Left ventricle myocardium inferior (tissue), 1 donor: ENCODE results near the gene ELAC2. TPM values are rescaled to one million over a fixed set of nuclear protein-coding genes. Genes with fewer than 3 reads are reported as not detected.

Experiments used
- DNase-seq: peaks from one replicate; pipeline ENCODE4 v3.0.0-alpha.2; 2020
- H3K27ac ChIP-seq: fragments of 200-600 bp; replicated peaks from 2 replicates; pipeline ENCODE4 v1.8.0; 2021
- H3K27me3 ChIP-seq: fragments of 200-600 bp; 2 replicates; pipeline ENCODE4 v1.8.0; 2021; ENCODE audit warnings: low read depth
- H3K36me3 ChIP-seq: fragments of 200-600 bp; 2 replicates; pipeline ENCODE4 v1.8.0; 2021
- H3K4me1 ChIP-seq: fragments of 200-600 bp; 2 replicates; pipeline ENCODE4 v1.8.0; 2021
- H3K4me3 ChIP-seq: fragments of 200-600 bp; 2 replicates; pipeline ENCODE4 v1.8.0; 2021; ENCODE audit warnings: mild to moderate bottlenecking, moderate library complexity
- H3K9me3 ChIP-seq: fragments of 200-600 bp; replicated peaks from 2 replicates; pipeline ENCODE4 v1.8.0; 2021
- intact Hi-C: fragments of 100-400 bp; cut with micrococcal nuclease; formaldehyde crosslinking; loops from one replicate; pipeline ENCODE4 v1.11.0; 2022
- total RNA-seq: library from RNA; stranded (reverse); fragmentation: NEBNext Ultra II Directional; extraction: Animal tissue kit (Norgen Biotek cat#: 25700); gene quantifications from one replicate; pipeline ENCODE4 v1.2.1, GENCODE V29; 2021
- TF ChIP-seq, protein P1 (sequence below): fragments of 200-600 bp; IDR thresholded peaks from 2 replicates; pipeline ENCODE4 v1.8.0; 2021; ENCODE audit warnings: antibody characterized with exemption, mild to moderate bottlenecking, borderline replicate concordance
- donor health status: DM: no; HTN: yes; CAD: no; lungs with severe emphysema.

Gene ELAC2
- total RNA-seq, 1 donor from 2014 or later = 55.6 TPM

- Histone ChIP-seq H3K36me3 (peaks cover 47% of the 10 kb centered on the region), H3K27me3 (no peaks in the 10 kb centered on the region), H3K27ac (peak overlapping the region; percentile 95), H3K4me1 (peaks cover 26% of the 10 kb centered on the region), H3K4me3 (peak overlapping the region; percentile 100), H3K9me3 (no peaks in the 10 kb centered on the region)
- intact Hi-C loops = no loop called here
- TF ChIP-seq, protein P1, sequence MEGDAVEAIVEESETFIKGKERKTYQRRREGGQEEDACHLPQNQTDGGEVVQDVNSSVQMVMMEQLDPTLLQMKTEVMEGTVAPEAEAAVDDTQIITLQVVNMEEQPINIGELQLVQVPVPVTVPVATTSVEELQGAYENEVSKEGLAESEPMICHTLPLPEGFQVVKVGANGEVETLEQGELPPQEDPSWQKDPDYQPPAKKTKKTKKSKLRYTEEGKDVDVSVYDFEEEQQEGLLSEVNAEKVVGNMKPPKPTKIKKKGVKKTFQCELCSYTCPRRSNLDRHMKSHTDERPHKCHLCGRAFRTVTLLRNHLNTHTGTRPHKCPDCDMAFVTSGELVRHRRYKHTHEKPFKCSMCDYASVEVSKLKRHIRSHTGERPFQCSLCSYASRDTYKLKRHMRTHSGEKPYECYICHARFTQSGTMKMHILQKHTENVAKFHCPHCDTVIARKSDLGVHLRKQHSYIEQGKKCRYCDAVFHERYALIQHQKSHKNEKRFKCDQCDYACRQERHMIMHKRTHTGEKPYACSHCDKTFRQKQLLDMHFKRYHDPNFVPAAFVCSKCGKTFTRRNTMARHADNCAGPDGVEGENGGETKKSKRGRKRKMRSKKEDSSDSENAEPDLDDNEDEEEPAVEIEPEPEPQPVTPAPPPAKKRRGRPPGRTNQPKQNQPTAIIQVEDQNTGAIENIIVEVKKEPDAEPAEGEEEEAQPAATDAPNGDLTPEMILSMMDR = no peak
- no peak for DNase-seq
Measured at GRCh38 chr17:13016881-13017654, 759 bp downstream of the ELAC2 start.

GRCh38 chr17:13014801-13015200 lies 3.0 kb downstream of the ELAC2 start:
- Histone ChIP-seq H3K4me1 (peaks cover 26% of the 10 kb centered on the region), H3K9me3 (no peaks in the 10 kb centered on the region), H3K36me3 (peaks cover 69% of the 10 kb centered on the region), H3K4me3 (no peak overlapping the region), H3K27ac (no peak overlapping the region), H3K27me3 (no peaks in the 10 kb centered on the region)
- DNase-seq = no peak
- intact Hi-C loops = no loop called here
- TF ChIP-seq, protein P1 = no peak

GRCh38 chr17:13010959-13011358 lies 6.9 kb downstream of the ELAC2 start:
- Histone ChIP-seq H3K4me1 (peaks cover 2% of the 10 kb centered on the region), H3K27ac (no peak overlapping the region), H3K36me3 (peaks cover 100% of the 10 kb centered on the region), H3K4me3 (no peak overlapping the region), H3K9me3 (no peaks in the 10 kb centered on the region), H3K27me3 (no peaks in the 10 kb centered on the region)
- intact Hi-C loops = no loop called here
- no peak for DNase-seq
- TF ChIP-seq, protein P1 = no peak

GRCh38 chr17:13008461-13008860 lies 9.4 kb downstream of the ELAC2 start:
- intact Hi-C loops = no loop called here
- Histone ChIP-seq H3K9me3 (no peaks in the 10 kb centered on the region), H3K36me3 (peaks cover 100% of the 10 kb centered on the region), H3K27me3 (no peaks in the 10 kb centered on the region), H3K4me1 (no peaks in the 10 kb centered on the region), H3K4me3 (no peak overlapping the region), H3K27ac (no peak overlapping the region)
- no peak for DNase-seq
- TF ChIP-seq, protein P1 = no peak

DNA sequence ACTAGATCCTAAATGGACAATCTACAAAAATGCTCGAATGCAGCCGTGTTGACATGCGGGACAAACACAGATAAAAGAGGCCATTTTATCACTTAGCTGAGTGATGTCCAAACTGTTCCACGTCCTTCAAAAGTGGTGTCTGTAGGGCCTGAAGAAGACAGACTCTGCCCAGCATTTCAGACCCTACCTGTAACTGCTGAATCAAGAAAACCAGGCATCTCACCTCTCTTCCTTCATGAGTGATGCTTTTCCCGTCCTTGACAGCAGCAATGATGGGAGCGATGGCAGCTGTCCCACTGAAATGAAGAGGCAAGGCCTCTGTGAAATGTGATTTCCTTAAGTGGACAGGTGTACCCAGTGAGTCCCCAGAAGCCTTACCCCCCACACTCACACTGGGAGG lies 12.3 kb downstream of the ELAC2 start:
- Histone ChIP-seq H3K27ac (no peak overlapping the region), H3K27me3 (no peaks in the 10 kb centered on the region), H3K9me3 (no peaks in the 10 kb centered on the region), H3K36me3 (peaks cover 99% of the 10 kb centered on the region), H3K4me3 (no peak overlapping the region), H3K4me1 (peaks cover 8% of the 10 kb centered on the region)
- TF ChIP-seq, protein P1 = no peak
- DNase-seq = no peak
- intact Hi-C loops = no loop called here
